ENCODE data around the gene KIRREL3.

DNA sequence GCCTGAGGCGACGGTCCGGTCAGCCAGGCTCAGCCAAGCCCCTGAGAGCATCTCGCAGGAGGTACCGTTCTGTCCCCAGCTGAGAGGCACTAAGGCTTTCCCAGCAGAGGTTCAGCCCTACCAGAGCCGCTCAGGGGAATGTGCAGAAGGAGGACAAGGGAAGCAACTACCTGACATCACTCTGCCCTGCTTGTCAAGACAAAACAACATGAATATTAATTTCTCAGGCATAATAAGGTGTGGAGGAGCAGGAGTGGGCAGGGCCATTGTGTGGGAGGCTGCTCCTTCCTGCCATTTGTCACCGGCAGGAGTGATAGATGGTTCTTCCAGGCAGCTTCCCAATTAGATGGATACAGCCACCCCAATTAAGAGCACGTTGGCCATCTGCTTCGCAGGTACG, 181.4 kb downstream of the KIRREL3 start:
- TF ChIP-seq, protein P1, sequence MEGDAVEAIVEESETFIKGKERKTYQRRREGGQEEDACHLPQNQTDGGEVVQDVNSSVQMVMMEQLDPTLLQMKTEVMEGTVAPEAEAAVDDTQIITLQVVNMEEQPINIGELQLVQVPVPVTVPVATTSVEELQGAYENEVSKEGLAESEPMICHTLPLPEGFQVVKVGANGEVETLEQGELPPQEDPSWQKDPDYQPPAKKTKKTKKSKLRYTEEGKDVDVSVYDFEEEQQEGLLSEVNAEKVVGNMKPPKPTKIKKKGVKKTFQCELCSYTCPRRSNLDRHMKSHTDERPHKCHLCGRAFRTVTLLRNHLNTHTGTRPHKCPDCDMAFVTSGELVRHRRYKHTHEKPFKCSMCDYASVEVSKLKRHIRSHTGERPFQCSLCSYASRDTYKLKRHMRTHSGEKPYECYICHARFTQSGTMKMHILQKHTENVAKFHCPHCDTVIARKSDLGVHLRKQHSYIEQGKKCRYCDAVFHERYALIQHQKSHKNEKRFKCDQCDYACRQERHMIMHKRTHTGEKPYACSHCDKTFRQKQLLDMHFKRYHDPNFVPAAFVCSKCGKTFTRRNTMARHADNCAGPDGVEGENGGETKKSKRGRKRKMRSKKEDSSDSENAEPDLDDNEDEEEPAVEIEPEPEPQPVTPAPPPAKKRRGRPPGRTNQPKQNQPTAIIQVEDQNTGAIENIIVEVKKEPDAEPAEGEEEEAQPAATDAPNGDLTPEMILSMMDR (IDR thresholded peaks at IDR 0.05 in 8 of 11, conservative IDR thresholded peaks at IDR 0.05 in 3 of 11) = no peak
- no peak for TF ChIP-seq POLR2A (IDR thresholded peaks at IDR 0.05)
